Activated CD8-positive, alpha-beta memory T cell treated with anti-CD3 and anti-CD28 coated beads, Interleukin-2, amount 50 U/mL, for 4 hours (primary cell): ENCODE measurements around the gene RUNX1.

Source experiments
- DNase-seq: peaks from one replicate; pipeline ENCODE4 v3.0.0-alpha.2; 2020

Gene RUNX1

DNA sequence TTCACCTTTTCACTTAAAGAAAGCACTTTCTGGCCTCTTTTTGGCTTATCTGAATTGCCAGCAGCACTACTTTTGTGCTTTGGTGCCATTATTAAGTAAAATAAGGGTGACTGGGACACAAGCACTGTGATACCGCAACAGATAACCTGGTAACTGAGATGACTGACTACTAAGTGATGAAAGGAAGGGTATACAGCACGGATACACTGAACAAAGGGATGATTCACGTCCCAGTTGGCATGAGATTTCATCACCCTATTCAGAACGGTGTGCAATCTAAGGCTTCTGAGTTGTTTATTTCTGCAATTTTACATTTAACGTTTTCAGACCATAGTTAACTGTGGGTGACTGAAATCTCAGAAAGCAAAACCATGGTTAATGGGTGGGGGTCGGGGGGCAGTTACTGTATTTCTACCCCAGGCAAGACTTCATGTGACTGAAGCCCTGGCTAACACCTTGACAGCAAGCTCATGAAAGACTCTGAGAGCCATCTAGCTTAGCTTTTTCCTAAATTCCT is 277.5 kb downstream of the RUNX1 start:
- no peak for DNase-seq

DNA sequence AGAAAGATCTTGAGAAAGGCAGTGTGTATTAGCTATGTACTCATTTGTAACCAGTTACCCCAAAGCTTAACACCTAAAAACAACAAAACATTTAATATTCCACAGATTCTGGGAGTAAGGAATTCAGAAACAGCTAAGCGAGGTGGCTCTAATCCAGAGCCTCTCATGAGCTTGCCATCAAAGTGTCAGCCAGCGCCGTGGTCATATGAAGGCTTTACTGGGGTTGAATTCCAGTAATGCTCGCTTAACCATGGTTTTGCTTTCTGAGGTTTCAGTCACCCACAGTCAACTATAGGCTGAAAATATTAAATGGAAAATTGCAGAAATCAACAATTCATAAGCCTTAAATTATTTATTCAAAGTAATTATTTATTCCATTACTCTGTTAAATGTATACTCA is 278.5 kb downstream of the RUNX1 start:
- no peak for DNase-seq

DNA sequence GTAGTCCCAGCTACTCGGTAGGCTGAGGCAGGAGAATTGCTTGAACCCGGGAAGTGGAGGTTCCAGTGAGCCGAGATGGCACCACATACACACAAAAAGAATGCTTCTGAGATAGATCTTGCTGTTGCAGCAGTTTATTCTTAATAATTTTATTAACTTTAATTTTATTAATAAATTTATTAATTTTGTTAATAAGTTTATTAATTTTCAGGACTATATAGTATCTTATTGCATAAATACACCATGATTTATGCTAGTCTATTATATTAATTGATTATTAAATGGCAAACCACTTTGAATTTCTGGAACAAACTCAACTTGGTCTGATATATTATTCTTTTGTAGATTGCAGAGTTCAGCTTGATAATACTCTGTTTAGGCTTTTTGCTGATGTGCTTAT is 280.8 kb downstream of the RUNX1 start:
- DNase-seq, result no peak

DNA sequence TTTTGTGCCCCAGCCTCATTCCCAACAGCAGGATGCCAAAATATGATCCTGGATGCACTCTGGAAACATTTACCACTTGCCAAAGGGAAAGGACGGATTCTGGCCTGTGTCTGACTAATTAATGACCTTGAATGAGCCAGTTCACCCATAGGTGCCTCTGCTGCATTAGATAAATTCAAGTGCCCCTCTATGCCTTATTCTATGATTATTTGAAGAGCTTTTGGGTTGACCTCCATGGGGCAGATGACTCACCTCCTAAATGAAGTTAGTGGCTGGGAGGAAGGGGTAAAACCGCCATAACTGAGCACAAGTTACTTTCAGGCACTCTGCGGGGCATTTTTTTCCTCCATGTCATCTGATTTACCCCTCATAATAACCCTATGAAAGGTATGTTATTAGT is 282.2 kb downstream of the RUNX1 start:
- no peak for DNase-seq

DNA sequence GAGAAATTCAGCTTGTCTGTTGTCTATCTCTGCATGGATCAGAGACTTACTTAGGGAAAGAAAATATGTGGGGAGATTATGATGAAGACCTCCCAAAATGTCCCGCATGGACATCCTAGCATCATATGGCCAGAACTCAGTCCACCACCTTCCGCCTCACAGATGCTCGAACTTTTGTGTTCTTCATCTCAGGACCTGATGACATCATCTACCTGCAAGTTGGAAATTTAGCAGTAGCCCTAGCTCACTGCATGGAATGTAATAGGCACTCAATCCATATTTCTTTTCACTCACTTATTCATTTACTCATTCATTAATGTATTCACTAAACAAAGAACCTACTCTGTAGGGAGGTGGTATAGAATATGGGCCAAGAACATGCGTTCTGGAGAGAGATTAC is 283.5 kb downstream of the RUNX1 start:
- DNase-seq, result no peak

DNA sequence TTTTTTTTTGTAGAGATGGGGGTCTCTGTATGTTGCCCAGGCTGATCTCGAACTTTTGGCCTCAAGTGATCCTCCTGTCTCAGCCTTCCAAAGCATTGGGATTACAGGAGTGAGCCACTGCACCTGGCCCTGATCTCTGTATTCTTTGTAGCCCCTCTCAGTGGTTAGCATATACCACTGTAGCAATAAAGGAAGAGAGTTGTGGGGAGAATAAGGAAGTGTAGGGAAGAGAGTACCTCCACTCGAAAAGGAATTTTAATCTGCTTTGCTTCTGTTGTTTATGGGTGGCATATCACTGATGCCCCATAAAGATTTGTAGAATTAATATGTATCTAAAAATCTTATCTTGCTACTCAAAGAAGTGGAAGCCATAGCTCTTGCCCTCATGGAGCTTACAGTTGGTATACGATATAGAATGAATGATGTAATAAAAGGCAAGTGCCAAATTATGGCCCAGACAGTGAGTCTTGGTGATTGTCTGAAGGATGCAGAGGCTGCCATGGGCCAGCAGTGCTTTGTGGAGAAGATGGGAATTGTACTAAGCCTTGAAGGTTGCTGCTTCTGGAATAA is 284.3 kb downstream of the RUNX1 start:
- no peak for DNase-seq

DNA sequence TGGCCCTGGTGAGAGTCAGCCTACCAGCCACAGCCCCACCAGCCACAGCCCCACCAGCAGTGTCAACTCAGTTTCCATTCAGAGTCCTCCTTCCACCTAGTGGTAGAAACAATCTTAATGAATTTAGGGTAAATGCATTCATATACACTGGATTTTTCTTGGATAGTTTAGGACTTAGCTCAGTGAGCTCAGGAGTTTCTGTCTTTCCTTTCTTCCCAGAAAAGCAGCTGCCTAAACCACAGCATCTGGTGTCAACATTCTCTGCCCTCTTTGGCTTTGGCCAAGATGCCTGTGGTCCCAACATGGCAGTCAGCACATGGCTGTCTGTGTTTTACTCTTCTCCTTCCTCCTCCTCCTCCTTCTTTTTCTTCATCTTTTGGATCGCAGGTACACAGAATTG is 286.3 kb downstream of the RUNX1 start:
- no peak for DNase-seq

DNA sequence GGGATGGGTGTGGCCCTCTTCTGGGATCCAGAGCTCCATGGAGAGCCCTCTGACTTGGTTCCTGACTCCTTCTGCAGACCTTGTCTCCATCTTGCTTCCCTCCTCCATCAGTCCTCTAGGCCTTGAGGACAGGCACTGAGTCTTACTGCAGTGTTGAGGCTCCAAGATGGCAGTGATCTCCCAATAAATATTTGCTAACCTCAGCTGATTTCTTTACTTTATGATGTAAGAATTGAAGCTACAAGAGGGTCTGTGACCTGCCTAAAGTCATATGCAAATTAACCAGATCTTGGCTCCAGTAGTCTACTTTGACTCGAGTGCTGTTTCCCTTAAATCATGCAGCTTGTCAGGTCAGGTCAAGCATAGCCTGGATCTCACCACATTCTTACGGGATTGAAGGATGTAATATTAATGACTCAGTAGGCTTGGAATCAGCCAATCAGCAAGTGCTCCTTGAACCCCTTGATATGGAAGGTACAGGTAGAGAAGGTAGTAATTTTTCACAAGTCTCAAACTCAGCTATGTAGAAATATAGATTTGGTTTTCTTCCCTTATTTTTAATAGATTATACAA is 287.3 kb downstream of the RUNX1 start:
- no peak for DNase-seq

DNA sequence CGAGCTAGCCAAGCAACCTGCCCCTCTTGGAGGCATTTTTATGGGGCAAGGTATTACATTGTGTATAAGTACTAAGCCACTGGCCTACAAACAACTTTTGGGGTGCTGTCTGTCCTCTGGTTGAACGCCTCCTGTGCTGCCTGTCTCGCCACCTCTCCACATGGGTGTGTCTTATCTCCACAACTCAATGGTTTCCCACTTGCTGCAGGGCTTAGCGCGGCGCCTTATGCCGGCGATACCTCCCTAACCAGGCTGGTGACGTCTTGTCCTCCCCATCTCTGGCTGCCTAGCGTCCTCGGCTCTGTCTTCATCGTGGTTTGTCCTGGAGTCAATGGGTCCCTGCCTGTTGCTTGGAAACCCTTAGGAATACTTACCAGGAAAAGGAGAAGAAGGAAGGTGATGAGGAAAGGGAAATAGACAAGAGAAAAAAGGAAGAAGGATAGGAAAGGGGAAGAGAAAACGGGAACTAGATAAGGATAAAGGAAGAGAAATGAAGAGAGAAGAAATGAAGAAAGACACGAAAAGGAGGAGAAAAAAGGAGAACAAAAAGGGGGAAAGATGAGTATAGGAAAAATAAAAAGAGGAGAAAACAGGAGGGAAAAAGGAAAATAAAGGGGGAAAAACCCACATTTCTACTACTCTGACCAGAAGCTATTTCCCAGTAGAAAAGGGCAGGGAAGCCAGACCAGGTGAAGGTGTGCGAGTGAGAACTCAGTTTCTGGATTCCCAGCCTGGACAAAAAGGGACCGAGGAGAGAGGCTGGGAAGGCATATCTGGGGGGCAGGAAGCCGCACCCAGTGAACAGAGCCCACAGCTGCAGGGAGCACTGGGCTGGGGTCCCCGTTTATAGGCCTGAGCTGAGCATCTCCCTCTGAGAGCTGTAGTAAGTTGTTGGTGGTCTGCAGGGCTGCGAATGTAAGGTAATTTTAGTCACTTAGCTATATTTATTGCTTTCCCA is 294.1 kb downstream of the RUNX1 start:
- no peak for DNase-seq

DNA sequence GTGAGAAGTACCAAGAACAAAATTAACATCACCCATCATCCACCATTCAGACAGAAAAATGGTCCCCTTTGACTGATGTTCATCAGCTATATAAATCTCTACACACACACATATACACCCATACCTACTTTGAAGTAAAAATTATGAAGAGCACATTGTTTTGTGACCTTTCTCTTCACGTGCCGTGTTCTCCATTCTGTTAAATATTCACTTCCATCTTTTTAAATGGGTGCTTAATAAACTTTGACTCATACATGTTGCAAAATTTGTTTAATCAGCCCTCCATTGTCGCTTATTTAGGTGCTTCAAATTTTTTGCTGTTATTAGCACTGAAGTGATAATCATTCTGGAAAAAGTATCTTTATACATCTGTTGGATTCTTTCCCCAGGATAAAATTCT is 300.2 kb downstream of the RUNX1 start:
- no peak for DNase-seq

DNA sequence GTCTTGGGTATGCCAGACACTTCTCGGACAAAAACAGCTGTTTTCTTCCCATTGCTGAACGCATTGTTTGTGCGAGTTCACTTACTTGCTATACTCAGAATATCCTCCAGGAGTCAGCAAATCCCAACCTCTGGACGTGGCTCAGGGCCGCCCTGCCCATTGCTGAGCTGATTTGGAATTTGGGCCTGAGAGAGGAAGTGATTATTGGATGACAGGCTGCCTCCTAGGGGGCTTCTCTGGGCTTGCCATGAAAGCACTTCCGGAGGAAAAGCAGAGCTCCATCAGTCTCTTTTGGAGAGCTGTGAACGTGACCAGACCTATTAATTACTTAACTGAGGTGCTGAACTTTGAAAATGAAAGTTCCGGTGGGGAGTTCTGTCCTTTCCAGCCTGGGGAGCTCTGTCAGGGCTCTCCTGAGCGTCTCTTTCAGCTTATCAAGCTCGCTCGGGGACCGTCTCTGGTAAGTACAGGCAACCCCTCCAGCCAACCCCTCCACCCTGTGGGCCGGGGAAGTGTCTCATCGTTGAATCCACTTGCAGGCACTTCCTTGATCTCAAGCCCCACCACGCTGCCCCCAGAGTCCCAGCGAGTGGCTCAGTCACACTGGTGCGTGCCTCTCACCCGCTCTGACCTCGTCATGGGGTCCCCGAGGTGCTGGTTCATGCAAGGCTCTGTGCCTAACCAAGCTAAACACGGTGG is 303.4 kb downstream of the RUNX1 start:
- peak; percentile 41 for DNase-seq

DNA sequence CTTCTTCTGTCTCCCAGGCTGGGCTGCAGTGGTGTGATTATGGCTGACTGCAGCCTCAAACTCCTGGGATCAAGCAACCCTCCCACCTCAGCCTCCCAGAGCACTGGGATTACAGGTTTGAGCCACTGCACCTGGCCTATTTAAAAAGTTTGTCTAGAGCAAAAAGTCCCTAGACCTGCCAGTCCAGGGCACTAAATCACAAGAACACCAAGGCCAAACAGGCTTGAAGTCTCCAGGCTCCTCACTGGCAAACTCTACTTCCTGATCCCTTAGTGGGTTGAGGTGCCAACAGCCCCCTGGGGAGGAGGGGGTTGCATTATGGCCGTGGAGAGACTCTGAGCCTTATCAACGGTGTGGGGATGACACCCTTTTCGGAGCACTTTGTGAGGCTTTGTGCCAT is 304.3 kb downstream of the RUNX1 start:
- no peak for DNase-seq

DNA sequence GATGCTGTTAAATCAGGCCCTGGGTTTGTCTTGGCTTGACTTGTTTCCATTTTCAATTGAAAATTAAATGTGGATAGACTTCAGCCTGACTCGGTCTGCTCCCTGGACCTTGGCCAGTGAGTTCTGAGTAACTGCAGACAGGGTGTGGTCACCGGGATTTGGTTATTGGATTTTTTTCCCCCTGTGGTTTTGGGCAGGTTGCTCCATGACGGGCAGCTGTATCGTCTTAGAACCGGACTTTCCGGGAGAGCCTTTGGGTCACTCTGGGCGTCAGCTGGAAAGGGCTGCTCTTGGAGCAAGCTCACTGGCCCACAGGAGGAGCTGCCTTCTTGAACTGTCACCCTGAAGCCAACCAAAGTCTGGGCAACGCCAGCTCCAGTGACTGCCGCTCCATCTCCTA is 305.3 kb downstream of the RUNX1 start:
- DNase-seq, result no peak

DNA sequence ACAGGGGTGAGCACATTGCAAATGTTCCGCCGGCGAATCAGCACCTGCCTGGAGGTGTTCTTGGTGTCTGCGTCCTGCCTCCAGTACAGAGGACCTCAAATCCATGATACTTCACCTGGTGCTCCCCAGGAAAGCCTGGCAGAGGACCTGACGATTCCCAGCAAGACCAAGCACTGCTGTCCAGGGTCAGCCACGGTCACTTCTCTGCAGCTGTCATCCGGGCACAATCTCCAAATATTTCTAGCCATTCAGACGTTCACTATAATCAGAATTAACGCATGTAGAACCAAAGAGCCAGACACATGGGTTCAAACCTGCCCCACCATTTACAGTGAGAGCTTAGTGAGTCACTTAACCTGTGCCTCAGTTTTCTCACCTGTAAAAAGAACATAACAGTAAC is 305.8 kb downstream of the RUNX1 start:
- no peak for DNase-seq

DNA sequence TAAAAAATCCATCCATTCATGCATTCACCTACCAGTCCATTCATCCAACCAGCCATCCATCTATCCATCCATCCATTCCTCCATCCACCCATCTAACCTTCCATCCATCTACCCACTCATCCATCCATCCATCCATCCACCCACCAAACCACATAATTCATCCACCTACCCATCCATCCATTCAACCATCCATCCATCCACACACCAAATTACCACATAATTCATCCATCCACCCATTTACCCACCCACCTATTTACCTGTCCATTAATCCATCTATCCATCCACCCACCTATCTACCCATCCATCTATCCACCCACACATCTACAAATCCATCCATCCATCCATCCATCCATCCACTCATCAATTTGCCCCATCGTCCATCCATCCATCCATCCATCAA is 308.9 kb downstream of the RUNX1 start:
- no peak for DNase-seq
